NCI-H2029 (cell line): ENCODE data around the gene FBXO15.

Experiments
- DNase-seq: peaks from one replicate; lab custom pipeline; 2025; lab: John Stamatoyannopoulos, UW

Gene FBXO15

GRCh38 chr18:74147779-74148542, at the start of gene FBXO15, which contains the start of gene TIMM21:
Gene FBXO15 (minus strand): TSS chr18:74147834. CDS start chr18:74147785, 49 bp downstream.
Gene TIMM21 (plus strand): TSS chr18:74148523. CDS start chr18:74148809, 286 bp downstream.
- peak; percentile 79 for DNase-seq

DNA sequence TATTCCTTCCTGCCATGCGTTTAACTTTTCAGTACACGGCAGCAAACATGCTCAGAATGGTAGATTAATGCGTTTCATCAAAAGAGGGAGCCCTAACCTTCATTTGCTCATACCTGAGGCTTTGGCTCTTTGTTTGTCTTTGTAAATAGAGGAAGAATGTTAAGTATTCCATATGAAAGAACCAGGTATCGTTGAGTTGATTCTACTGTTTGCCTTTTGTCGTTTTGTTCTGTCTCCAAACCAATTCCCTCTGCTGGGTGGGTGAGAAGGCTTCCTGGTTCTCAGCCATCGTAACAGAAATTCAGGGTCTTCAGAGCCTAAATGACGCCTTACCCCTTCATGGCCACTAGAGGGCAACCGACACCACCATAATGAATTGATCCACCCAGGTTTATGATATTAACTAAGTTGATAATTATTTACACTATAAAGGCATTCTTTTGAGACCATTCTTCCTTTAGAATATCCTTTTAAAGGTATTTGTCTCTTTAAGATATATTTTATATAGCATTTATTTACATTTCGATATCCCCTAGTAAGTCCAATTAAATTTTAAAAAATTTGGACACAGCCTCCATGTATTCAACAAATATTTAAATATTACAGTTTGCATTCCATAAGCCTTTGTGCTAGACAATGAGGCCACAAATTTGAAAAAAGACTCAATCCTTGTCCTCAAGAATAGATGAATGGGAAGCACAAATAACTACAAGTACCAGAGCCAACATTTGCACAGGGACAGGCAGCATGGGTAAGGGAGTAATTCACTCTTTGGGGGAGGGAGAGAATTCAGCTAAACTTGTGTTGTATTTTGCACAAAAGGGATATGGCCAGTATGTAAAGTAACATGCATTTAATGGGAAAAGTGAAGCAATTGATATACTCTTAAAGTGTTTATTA, 48.8 kb upstream of the FBXO15 start:
- DNase-seq, result no peak

DNA sequence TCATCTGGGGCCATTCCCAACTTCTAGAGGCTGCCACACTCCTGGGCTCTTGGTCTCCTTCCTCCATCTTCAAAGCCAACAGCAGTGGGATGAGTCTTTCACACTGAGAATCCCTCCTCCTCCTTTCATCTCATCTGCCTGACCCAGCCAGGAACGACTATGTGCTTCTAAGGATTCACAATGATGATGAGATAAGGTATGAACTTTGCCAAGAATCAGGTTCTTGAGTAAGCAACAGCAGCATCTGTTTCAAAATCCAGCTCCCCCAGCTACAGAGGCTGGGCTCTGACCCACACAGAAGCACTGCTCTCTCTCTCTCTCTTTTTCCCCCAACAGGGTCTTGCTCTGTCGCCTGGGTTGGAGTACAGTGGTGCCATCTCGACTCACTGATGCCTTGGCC, 47.1 kb upstream of the FBXO15 start:
- DNase-seq, result no peak

GRCh38 chr18:74191577-74191976, 43.9 kb upstream of the FBXO15 start:
- no peak for DNase-seq

DNA sequence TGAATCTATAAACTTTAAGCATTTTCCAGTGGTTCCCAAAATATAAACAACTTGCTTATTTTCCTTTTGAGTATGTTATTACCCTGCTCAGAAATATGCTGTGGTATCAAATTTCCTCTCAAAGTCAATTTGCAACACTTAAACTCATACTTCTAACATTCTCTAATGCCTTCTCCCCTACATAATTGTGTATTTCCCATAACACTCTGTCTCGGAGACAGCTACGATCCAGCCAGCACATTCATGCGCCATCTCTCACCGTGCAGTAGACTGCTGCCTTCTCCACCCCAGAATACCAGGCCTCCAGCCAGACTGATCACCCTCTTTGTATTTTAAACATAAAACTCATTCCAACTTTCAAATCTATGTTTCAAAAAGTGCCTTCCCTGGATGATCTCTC, 42.5 kb upstream of the FBXO15 start:
- no peak for DNase-seq

- DNase-seq, result no peak
These were observed 39.0 kb upstream of the FBXO15 start for GRCh38 chr18:74186661-74187060.

- DNase-seq, result no peak
These were observed 38.2 kb upstream of the FBXO15 start for GRCh38 chr18:74185860-74186259.

GRCh38 chr18:74184875-74185274, 37.2 kb upstream of the FBXO15 start:
- no peak for DNase-seq

DNA sequence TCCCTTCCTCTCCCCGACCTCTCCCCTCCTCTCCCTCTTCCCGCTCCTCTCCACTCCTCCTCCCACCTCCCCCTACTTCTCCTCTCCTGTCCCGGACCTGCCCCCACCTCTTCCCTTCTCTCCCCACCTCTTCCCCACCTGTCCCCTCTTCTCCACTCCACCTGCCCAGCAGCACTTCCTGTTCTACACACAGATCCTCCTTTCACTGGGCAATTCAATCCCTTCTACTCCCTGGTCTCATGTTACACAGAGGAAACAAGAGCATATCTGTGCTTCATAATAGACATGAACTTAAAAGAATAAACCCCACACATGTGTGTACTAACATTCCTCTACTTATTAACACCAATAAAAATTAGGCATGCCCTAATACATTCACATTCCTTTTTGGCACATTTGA, 35.5 kb upstream of the FBXO15 start:
- peak; percentile 58 for DNase-seq

DNA sequence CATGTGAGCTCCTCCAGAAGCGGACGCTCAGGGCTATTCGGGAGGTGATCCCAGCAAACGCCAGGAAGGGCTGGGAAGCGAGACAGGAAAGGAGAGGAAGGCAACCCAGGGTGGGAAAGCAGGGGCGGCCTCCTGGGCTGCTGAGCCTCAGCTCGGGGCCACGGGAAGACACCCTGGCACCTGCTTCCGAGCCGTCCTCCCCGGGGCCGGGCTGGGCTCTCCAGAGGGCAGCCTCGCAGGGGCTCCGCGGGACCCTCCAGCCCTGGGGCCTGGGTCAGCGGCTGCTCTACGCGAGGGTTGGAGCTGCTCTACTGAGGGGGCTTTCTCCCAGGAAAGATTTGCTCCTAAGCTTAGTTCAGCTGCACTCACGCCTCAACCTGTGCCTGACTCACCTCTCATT, 34.7 kb upstream of the FBXO15 start:
- DNase-seq, result no peak

DNA sequence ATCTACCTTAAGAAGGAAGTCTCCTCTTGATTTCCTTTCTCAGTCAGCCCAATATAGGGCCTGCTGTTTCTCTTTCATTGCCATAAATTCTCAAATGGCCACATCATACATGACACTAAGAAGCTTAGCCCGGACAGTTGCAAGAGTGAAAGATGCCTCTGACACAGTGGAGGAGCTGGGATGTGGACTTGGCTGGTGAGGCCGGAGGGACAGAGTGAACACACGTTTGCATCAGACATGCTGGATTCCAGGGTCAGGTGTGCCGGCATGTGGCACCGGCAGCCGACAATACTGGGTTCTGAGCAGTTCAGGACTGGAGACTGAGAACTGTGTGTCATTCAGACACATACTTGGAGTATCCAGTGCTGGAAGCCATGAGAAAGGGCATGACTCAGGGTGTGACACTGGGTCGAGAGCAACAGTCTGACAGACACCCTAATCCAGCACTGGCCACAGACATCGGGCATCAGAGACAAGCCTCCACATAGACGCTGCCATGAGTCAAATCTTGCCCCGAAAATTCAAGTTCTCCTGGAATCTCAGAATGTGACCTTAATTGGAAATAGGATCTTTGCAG, 32.1 kb upstream of the FBXO15 start:
- no peak for DNase-seq

GRCh38 chr18:74178884-74179283, 31.2 kb upstream of the FBXO15 start:
- DNase-seq, result no peak

DNA sequence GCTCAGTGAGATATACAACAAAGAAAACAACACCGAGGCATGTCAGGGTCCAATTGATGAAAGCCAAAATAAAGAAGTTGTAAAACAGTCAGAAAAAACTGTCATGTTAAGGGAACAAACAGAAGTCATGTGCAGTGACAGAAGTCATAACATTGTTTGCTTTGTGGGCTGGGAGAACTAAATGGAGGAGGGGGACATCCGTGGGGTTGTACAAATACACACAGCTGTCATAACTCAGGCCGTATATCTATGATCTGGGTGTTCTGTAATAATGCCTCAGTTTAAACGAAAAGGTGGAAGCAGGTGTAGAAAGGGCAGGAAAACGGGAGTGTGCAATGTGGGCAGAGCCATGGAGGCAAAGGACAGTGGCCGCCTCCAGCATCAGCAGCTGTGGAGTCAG, 28.0 kb upstream of the FBXO15 start:
- DNase-seq, result no peak

GRCh38 chr18:74173434-74173750, 25.8 kb upstream of the FBXO15 start:
- no peak for DNase-seq

DNA sequence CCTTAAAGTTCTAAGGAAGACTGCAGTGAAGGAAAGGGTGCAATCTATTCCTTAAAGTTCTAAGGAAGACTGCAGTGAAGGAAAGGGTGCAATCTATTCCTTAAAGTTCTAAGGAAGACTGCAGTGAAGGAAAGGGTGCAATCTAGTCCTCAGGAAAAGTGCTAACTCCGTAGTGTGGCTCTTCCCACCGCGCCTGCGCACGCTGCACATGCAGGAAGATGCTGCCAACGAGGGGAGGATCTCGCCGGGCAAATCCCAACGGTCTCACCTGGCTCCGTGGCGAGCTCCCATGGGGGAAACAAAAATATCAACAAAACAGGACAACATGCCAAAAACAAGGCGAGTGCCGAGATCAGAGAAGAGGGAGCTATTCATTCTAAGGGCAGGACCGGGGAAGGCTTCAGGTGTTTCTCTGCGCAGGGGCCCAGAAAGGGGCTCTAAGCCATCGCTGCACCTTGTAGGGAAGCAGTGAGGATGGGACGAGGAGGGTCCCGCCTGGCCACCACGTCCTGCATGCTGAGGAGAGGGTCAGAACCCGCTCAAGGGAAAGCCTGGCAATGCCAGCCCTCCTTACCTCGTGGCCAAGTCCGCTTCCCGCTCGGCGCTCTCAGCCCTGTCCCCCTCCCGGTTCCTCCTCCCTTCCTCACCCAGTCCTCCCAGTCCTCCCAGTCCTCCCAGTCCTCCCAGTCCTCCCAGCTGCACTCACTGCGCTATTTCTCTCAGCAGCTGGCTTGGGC, 25.2 kb upstream of the FBXO15 start:
- DNase-seq, result no peak

GRCh38 chr18:74171910-74172606, 24.4 kb upstream of the FBXO15 start:
- no peak for DNase-seq

DNA sequence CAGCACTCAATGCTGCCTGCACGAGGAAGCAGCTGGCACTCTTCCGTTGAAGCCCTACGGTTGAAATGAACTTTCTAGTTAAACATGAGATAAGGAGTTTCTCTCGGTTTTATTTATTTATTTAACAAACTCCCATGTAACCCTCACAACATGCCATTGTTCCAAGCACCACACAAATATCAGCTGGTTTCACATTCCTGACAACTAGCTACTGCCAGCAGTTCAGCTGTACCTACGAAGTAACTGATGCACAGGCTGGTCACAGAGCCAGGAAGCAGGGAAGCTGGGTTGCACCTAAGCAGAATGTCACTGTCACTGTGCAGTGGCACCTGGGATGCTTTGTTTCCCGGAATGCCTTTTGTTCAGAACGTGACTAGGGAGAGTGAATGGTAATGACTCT, 18.8 kb upstream of the FBXO15 start:
- no peak for DNase-seq

DNA sequence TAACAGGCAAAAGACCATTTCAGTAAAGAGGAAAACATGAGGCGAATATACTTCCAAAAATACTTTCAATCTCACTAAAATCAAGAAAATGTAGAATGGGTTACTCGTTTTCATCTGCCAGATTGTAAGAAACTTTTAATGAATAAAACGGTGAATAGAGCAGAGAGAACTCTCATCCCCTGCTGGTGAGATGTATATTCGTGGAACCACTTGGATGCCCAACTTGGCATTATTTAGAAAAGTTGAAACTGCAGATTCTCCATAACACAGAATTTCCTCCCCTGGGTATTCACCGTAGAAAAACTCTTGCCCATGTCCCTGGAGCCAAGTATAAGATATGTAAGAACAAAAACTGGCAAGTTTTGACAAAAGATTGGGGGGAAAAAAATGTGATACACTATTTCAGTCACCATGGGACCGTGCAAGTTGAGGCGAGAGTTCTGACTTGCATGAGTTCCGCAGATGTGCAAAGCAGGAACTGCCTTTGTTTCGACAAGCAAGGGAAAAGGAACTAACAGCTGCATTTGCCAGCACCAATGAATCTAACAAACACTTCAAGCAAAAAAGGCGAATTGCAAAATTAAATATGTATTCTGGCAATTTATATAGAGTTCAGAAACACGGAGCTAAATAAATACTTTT, 15.5 kb upstream of the FBXO15 start:
- DNase-seq, result no peak

DNA sequence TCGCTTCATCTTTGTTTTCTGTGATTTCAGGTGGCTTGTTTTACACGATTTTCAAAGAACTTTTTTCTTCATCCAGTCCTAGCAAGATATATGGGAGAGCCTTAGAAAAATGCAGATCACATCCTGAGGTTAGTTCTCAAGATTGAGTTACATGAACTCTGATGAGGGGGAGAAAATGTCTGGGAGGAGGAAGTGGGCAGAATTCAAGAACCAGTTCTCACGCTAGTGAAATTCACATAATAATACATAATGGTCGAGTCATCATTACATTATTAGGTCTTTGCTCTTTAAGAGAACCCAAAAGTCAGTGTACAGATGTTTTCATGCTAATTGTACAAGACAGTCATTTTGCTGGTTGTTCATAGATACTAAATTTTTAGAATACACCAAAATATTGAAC, 7.6 kb upstream of the FBXO15 start:
- no peak for DNase-seq

DNA sequence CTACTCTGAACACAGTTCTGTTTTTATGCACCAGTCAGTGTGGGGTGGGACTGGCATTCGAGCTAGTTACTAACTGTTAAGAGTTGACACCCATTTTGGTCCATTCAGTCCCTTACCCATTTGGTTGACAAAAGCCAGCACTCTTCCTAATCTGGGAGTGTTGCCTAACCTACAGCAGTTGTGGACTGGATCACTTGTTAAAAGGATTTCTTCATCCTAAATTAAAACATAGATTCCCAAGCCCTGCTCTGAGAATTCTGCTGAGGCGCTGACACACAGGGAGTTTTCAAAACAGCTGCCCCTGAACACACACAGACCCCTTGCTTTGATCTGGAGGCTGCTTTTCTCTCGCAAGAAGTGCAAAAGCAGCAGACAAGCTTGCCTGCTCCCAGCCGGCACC, 7.1 kb upstream of the FBXO15 start:
- DNase-seq, result no peak

GRCh38 chr18:74153793-74154192, 6.2 kb upstream of the FBXO15 start:
- DNase-seq, result no peak
